Left renal pelvis (tissue), 4 donors: ENCODE measurements around the gene PSMD10. TPM values are rescaled to one million over a fixed set of nuclear protein-coding genes. Genes with fewer than 3 reads are reported as not detected.

ENCODE experiments used
- DNase-seq, 4 donors: peaks; one replicate each; pipeline ENCODE4 v3.0.0-alpha.2; 2013; ENCODE audit warnings: low read depth in 4 of 4, low spot score in 3 of 4
- polyA plus RNA-seq, 4 donors: library from polyadenylated mRNA; unstranded; fragments of 120-200 nt; gene quantifications; one replicate each; pipeline ENCODE4 v1.2.1, GENCODE V29; 2013; ENCODE audit not compliant: insufficient read length in 4 of 4

Gene PSMD10, protein sequence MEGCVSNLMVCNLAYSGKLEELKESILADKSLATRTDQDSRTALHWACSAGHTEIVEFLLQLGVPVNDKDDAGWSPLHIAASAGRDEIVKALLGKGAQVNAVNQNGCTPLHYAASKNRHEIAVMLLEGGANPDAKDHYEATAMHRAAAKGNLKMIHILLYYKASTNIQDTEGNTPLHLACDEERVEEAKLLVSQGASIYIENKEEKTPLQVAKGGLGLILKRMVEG
- 10 to 100 TPM; 61.9 to 89.2 (median 75.7) TPM for polyA plus RNA-seq

DNA sequence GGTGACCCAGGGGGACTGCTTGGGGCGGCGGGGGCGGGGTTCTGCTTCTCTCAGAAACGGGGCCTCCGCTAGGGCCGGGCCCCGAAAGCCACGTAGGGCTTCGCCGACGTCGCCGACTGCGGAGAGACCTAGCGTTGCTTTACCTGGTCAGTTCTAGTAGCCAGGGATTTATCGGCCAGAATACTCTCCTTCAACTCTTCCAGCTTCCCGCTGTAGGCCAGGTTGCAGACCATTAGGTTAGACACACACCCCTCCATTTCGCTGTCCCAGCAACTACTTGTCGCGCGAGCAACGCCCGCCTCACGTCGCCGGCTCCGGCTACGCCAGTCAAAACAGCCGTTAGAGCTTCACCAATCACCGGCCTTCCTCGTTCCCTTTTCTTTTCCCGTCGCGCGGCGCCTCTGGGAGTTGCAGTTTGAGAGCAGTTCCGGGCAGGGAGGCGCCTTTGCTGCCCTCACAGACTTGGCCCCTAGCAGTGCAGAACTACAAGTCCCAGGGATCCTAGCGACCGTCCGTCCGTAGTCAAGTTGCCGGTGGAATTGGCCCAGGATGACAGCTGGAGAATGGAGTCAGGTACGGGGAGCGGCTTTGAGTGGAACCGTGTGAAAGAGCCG is at the start of gene PSMD10, which contains the start of gene ATG4A:
TSS of gene PSMD10 (minus strand) at position 279 of the 614 bp plus-strand sequence. CDS start at position 257, 22 bp downstream.
TSS of gene ATG4A (plus strand) at position 515 of the 614 bp plus-strand sequence. CDS start at position 564, 49 bp downstream.
- peak; percentile 79 to 89 (median 84) for DNase-seq

DNA sequence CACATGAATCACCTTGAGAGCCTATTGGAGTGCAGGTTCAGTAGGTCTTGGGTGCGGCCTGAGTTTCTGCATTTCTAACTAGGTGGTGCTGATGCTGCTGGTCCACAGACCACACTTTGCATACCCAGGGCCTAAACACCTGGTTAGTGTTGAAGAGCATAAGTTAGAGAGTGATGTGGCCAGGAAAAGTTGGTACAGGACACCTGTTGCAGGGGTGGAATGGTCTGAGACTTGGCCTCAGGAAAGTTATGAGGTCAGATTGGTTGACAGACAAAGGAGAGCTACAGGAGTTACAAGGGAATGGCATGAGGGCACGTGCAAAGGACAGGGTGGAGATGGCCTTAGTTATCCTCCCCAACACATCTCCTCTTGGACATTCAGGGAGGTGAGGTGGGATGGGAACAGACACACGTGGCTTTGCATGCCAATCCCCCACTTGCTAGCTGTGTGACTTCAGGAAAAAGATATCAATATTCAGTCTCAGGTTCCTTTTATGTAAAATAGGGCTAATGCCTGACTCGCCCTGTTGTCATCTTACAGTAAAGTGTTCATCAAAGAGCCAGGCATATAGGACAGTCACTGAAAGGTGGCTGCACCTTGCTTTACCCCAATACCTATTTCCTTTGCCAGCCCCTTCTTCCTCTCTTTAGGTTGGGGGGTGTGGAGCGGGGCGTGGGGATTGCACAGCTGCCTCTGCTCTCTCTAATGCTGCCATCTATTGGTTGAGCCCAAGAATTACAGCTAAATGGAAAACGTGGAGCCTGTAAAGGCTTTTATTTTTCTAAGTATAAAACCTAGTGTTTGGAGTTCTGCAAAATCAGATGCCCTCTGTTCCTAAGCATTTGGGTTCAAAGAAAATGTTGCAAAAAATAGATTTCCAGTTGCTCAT is 47.7 kb upstream of the PSMD10 start:
- no peak for DNase-seq

DNA sequence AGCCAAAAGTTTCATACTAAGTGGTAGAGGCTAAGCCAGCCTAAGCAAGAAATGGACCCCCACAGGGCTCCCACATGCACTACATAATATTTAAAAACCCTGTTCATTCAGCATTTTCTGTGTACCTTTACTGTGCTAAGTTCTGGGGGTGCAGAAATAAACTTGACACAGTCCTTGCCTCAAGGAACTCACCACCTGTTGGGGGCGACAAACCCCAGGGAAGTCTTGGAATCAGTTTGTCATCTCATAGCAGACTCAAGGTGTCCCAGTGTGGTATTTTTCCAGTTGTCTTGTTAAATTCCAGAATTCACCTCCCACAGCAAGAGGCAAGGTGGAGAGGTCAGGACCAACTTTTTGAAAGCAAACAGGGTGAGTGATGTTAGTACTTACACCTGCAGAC is 43.4 kb upstream of the PSMD10 start:
- DNase-seq: no peak

DNA sequence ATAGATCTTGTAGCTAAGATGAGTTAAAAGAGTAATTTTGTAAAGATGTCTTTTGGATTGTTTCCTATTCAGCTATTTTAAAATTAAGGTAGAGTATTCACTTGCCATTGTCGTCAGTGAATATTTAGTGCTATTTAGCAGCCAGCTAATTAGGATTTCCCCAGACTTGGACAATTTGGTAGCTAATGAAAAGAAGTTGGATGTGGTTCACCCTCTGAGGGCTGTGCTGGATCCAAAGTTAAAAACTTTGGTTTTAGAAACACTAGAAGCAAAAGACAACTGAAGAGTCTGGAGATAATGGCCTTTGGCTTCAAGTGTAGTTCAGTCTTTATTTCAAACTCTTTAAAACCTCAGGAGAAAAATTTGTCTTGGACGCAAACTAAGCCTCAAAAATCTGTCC is 41.5 kb upstream of the PSMD10 start:
- DNase-seq: no peak

DNA sequence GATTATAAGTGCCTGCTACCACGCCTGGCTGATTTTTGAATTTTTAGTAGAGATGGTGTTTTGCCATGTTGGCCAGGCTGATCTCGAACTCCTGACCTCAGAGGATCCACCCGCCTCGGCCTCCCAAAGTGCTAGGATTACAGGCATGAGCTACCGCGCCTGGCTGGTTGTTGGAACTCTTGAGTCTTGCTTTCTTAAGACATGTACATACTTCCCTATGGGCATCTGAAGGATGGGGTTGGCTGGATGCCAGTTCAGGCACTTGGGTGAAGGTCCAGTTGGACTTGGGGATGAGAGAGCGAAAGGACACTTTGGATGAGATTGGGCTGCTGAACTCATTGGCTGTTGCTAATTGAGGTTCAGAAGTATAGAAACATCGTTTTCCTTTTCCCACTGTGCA is 40.7 kb upstream of the PSMD10 start:
- DNase-seq: no peak

DNA sequence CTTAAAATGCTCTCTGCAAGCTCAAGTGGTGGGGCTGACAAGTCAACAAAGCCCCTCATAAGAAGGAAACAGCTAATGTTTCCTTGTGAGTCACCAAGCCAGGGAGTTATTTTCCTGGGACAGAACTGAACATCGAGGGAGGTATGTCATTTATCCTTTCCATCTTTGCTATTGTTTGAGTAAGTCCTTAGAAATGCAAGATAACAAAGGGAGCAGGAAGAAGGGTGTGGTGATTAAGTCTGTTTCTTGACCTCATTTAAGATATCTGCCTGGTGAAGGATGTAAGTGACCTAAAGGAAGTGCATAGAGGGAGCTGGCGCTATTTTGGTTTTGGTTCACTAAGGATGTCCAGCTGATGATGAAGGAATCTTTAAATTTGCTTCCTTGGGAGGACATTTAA is 40.1 kb upstream of the PSMD10 start:
- no peak for DNase-seq

DNA sequence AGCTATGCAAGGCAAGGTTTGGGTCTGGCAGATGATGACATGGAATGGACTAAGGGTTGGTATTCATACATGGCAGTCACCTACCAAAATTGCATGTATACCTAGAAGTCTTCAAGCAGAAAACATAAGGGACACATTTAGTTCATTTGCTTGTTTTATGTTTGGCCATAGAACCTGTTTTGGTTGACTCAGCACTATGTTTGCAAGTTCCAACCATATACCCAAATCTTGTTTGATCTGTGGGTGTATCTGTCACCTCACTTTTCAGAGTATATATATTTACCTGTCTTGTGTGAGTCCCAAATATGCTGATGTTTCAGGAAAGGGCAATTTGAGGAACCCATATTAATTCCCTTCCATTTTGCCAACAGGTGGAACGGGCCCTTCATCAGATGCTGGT is 39.5 kb upstream of the PSMD10 start:
- no peak for DNase-seq

DNA sequence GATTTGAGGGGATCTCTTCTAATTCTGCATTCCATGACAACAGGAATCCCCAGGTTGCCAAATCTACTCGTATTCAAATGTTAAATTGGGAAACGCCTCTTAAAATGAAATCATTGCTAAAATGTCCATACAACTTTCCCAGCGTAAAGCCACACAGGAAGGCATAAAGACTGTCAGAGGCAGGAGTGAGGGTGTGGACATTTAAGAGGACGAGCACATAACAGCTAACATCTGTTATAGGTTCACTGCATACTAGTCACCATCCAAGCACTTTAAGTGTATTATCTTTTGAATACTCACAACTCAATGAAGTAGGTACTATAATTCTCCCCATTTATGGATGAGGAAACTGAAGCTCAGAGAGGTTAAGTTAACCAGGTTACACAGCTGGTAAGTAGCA is 35.8 kb upstream of the PSMD10 start:
- DNase-seq: no peak

DNA sequence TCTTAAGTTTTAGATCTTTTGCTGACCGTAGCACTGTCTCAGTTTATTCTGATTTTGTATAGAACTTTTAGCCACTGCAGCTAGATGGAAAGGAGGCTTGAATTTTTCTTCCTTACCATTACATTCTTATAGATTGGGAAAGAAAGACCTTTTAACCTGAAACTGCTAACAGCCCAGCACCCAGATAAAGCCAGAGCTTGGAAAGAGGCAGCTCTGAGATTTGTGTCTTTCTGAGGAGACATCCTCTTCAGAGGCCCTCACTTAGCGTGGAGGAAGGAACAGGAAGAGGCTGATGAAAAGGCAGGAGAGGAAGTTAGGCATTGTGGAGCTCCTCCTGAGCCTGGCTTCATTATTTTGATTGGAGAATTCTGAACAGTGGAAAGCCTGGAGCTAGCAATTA is 35.3 kb upstream of the PSMD10 start:
- DNase-seq: no peak

DNA sequence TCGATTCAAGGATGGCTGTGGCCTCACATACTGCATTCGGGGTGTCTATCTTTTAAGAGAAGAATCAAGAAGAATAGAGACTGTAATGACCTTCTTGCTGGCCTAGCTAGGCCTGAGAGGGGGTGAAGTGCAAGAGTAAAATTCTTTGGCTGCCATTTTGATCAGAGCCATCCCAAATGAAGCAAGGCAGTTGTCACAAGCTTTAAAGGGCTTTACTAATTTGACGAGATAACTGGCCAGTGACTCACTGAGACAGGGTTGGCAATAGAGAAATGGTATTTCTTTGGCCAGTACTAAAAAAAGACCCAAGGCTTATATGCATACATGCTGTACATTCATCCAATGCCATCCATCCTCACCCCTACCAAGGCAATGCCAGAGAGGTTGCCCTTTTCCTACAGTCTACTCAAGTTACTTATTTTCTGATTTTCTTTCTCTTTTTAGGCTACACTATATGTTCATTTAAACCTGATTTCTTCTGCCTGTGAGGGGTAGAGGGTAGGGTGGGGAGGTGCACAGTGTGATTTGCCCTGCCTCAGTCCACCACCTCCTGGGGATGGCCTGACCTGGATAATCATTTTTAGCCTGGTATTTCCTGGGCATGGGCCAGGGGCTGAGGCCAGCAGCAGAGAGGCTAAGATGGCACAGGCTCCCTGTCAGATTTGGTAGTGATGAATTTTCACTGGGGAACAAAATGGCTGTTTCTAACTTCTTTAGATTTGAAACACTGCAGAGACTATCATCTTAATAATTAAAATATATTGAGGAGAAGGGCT is 32.4 kb upstream of the PSMD10 start:
- no peak for DNase-seq

DNA sequence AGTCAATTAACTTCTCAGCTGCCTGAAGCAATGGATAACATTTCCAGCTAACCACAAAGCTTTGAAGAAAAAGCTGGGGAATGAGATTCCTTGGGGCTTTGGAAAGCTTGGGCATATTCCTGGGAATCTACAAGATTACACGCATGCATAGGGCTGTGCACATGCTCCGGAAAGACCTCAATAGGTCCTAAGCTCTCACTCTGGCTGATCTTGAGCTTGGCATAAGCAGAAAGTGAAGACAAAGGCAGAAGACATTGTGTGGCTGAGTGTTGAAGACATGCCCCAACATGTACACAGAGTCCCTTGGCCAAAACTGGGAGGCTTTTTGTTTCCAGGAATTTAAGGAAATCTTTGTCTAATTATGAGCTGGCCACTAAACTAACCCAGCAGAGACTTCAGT is 31.4 kb upstream of the PSMD10 start:
- DNase-seq: no peak

DNA sequence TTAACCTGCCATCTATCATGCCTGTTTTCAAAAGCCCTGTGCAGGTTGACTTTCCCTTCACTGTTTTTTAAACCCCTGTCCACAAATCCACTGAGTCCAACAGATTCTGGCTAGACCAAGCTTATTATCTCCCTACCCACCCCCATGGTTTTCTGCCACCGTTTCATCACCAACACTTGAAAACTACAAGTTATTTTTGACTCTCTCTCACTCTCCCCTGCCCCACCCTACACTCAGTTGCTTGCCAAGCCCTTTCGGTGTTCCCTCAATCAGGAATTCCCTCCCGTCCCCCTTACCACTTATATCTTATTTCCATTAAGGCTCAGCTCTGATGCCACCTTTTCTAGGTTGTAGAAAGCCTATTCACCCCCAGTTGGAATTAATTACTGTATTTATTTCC is 29.9 kb upstream of the PSMD10 start:
- DNase-seq: no peak

DNA sequence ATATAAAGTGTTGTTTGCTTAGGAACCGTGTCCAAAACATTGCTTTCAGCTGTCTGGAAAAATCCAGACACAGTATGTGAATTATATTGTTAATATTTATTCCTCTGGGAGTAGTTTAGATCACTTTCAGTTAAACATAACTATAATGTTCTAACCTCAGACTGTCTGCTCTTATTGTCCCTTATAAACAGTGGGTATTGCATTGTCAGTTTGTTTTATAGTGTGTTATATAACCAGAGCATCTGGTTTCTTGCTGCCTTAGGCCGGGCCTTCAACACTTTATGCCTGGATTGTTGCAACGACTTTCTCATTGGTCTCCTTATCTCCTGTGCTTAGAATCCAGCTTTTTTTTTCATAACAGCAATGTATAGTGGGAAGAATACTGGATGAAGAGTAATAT is 26.6 kb upstream of the PSMD10 start:
- DNase-seq: peak in 1 of 4 donors; percentile 2

DNA sequence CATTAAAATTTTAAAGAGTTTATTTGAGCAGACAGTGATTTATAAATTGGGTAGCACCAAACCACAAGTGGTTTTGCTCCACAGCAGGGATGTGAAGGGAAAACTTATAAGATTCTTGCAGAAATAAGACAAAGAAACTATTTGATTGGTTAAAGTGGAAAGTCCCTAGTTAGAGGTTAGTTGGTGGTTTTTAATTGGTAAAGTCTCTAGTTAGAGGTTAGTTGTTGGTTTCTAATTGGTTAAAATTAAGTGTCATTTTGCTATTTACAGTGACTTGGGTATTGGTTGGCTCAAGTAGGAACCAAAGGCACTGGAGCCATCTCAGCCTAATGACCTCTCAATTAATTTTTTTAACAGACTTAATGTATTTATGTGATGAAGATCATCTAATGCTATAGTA is 23.2 kb upstream of the PSMD10 start:
- DNase-seq: no peak

DNA sequence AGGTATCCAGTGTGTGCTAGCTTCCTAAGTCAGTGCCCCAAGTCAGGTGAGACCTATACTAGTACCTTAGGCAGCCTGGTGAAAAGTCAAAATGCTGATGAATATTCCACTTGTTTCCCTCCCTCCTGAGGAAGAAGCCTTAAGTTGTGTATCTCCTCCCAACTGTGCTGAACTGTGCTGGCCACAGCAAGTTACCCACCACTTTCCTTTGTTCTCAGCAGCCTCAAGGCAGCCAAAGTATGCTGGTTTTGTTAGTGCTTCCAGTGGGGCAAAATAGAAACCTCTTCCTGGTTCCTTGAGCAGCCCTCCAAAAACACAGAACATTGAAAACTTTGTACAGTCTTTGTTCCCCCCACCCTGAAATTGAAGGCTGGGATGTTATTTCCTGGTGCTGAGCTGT is 14.1 kb upstream of the PSMD10 start:
- no peak for DNase-seq

DNA sequence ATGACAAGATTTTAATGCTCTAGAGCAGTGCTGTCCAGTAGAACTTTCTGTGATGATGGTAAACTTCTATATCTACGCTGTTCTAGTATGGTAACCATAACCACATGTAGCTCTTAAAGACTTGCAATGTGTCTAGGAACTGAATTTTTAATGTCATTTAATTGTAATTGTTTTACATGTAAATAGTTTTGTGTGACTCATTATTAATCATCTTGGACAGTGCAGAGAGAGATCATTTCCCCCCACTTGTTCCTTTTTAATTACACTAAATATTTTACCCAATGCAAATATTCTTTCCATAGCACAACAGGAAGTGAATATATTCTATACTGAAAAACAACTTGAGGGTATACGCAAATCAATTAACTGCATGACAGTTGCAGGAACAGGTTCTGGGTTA is 6.0 kb upstream of the PSMD10 start:
- DNase-seq: no peak

DNA sequence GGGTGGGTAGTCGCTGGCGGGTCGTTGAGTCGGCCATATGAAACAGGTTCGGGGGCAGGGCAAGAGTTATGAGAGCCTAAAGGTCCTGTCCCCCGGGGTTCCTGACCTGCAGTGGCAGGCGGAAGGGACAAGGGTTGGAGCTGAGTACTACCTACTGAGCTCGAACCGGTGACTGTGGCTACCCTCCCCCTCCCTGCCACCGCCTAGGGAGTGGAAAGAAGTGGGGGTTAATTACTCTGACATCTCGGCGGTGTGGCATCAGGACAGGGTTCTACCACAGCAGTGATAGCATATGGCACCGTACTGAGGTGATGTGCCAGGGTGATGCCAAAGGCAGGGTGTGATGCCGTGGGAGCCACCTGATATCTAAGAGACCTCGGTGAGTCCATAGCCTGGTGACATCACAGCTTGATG is 543 bp upstream of the PSMD10 start:
- DNase-seq: peak in 1 of 4 donors; percentile 0

DNA sequence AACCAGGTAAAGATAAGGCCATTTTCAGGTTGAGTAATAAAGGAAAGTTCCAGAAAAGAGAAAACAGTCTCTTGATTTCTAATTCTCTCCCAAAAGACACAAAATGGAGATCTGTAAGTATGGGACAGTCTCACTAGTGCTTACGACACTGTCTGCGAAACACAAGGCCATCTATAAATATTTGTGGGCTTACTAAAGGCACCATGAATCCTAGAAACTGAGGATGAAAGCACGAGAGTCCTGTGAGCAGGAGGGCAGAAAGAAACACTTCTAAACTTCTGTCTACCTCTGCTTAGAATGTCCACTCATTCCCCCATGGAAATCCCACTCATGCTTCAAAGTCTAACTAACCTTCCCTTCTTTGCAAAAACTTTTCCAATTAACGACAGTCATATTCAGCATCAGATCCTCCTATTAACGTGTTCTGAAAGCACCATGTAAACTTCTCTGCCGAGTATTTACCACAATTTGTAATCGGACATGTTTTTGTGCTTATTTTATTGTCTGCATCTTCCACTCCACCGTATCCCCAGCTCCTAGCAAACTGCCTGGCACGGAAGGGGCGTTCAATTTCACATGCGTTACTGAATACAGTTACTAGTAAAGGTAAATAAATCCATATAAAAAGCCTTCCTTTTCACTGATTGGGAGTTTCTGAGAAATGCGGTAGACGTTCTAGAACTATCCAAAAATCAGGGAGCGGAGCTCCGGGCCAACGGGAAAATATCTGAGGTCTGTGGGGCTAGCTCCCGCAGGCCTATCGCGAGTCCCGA is 665 bp downstream of the PSMD10 start:
- DNase-seq: peak in 1 of 4 donors; percentile 1

DNA sequence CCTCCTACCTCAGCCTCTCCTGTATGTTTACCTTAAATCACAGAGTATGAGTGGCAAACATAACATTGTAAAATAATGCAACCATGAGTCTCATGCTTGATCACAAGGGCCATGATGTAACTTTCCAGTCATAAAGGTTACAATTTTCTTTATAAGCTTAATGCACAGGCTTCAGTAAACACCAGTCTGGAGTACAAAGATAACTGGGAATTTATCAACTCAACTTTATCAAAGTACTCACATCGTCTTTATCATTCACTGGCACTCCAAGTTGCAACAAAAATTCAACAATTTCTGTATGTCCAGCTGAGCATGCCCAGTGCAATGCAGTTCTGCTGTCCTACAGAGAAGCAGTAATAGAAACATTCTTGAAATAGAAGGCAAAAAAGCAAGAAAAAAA is 2.8 kb downstream of the PSMD10 start:
- DNase-seq: no peak

DNA sequence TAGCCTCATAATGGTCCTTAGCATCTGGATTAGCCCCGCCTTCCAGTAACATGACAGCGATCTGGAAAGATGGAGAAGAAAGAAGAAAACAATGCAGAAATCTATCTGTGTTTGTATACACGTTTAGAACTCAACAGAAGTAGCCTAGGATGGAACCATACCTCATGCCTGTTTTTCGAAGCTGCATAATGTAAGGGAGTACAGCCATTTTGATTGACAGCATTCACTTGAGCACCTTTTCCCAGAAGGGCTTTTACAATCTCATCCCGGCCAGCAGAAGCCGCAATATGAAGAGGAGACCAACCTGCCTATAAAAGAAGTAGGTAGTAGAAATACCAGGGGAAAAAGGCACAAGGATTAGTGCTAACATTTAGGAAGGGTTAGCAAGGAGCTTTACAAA is 3.5 kb downstream of the PSMD10 start:
- no peak for DNase-seq
